Activated naive CD4-positive, alpha-beta T cell treated with anti-CD3 and anti-CD28 coated beads for 36 hours (primary cell): Measurements from ENCODE around the gene EPB41L4A. TPM values are rescaled to one million over a fixed set of nuclear protein-coding genes. Genes with fewer than 3 reads are reported as not detected.

Source experiments
- CTCF ChIA-PET: fragments of 350-600 bp; sonication (Branson Sonifier 250); formaldehyde crosslinking; loops from one replicate; lab custom pipeline; 2021; ENCODE audit warnings: antibody characterized with exemption; lab: Charles Lee
- DNase-seq: peaks from one replicate; pipeline ENCODE4 v3.0.0-alpha.2; 2020
- H3K27ac Mint-ChIP-seq: one replicate; pipeline ENCODE4 v1.8.0; 2021; ENCODE audit warnings: mild to moderate bottlenecking, mixed read lengths
- H3K27me3 Mint-ChIP-seq: one replicate; pipeline ENCODE4 v1.8.0; 2021; ENCODE audit warnings: low read depth, mixed read lengths
- H3K36me3 Mint-ChIP-seq: one replicate; pipeline ENCODE4 v1.8.0; 2021; ENCODE audit warnings: low read depth, mixed read lengths
- H3K4me1 Mint-ChIP-seq: one replicate; pipeline ENCODE4 v1.8.0; 2021; ENCODE audit warnings: low read depth, mixed read lengths
- H3K4me3 Mint-ChIP-seq: one replicate; pipeline ENCODE4 v1.8.0; 2021; ENCODE audit warnings: mild to moderate bottlenecking, moderate library complexity, mixed read lengths
- H3K9me3 Mint-ChIP-seq: one replicate; pipeline ENCODE4 v1.8.0; 2021; ENCODE audit warnings: mixed read lengths
- intact Hi-C: fragments of 100-400 bp; cut with micrococcal nuclease; formaldehyde crosslinking; loops from one replicate; pipeline ENCODE4 v1.15.1; 2023
- total RNA-seq, 2 experiments: library from RNA; stranded (reverse); gene quantifications; one replicate each; pipeline ENCODE4 v1.2.3, GENCODE V29; 2021

Gene EPB41L4A
- total RNA-seq, 2 experiments from 2014 or later: not detected

DNA sequence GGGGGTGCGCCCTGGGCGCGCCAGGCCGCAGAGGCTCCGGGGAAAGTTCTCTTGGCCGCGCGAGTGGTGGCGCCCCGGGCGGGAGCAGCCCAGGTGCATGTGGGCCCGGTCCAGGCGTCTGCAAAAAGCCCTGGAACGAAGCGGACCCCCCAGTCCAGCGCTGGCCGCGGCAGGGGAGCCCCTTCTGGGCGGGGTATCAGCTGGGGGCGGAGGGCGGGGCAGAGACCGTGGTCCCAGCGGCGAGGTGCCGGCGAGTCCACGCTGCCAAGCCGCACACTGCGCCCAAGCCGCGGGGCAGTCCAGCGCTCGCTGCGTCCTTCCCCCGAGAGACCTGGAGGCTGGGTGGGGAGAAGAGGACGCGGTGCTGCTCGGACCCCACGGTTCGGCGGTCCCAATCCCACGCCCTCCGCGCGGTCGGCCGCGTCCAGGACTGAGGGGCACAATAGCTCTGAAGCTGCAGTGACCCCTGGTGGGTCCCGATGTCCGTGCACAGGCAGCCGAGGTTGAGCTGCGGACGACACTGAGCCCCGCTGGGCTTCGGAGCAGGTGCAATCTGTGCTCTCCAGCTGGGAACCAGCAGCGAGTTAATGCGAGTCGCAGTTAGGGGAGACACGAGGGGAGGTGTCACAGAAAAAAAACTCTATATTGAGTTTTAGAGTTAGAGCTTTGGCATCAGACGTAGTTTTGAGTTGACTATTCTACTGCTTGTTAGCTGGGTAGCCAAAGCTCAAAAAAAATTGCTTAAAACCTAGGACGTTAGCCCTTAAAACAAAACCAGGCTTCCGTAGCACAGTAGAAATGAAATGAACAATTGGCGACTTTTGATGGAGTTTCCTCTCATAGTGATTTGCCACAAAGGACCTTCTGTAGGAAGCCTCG is 1.1 kb upstream of the EPB41L4A start:
- H3K4me1 Mint-ChIP-seq: peaks cover 10% of the 10 kb centered on the region
- H3K36me3 Mint-ChIP-seq: no peaks in the 10 kb centered on the region

GRCh38 chr5:112418659-112419163 is 366 bp downstream of the EPB41L4A start:
- no peak overlapping the region for H3K27ac Mint-ChIP-seq
- H3K4me1 Mint-ChIP-seq: peaks cover 10% of the 10 kb centered on the region
- intact Hi-C loops: loop anchor here (5.0 to 10.0 kb wide), 2 partner anchors 339 to 506 kb away; partner anchors contain the start of gene REEP5
- H3K9me3 Mint-ChIP-seq: peaks cover 2% of the 10 kb centered on the region
- no peaks in the 10 kb centered on the region for H3K36me3 Mint-ChIP-seq
- no peak for DNase-seq
- H3K4me3 Mint-ChIP-seq: peak overlapping the region; percentile 64
- CTCF ChIA-PET: interaction anchor here (1.1 to 4.0 kb wide), 2 partner anchors 175 to 243 kb away, joined by 3 to 30 read pairs; no protein-coding TSS in a partner anchor
- H3K27me3 Mint-ChIP-seq: peaks cover 50% of the 10 kb centered on the region

More for the DNA sequence above, 1.1 kb upstream of the EPB41L4A start:
- H3K27me3 Mint-ChIP-seq: peaks cover 45% of the 10 kb centered on the region
- DNase-seq: peak; percentile 60
- CTCF ChIA-PET: interaction anchor here (0.5 to 4.0 kb wide), 9 partner anchors 13 to 605 kb away, joined by 3 to 30 read pairs (median 4); no protein-coding TSS in a partner anchor
- peaks cover 2% of the 10 kb centered on the region for H3K9me3 Mint-ChIP-seq
- peak overlapping the region; percentile 56 for H3K4me3 Mint-ChIP-seq
- no peak overlapping the region for H3K27ac Mint-ChIP-seq
- intact Hi-C loops: loop anchor here (1.0 to 10.0 kb wide), 4 partner anchors 245 to 505 kb away; partner anchors contain the start of gene REEP5

DNA sequence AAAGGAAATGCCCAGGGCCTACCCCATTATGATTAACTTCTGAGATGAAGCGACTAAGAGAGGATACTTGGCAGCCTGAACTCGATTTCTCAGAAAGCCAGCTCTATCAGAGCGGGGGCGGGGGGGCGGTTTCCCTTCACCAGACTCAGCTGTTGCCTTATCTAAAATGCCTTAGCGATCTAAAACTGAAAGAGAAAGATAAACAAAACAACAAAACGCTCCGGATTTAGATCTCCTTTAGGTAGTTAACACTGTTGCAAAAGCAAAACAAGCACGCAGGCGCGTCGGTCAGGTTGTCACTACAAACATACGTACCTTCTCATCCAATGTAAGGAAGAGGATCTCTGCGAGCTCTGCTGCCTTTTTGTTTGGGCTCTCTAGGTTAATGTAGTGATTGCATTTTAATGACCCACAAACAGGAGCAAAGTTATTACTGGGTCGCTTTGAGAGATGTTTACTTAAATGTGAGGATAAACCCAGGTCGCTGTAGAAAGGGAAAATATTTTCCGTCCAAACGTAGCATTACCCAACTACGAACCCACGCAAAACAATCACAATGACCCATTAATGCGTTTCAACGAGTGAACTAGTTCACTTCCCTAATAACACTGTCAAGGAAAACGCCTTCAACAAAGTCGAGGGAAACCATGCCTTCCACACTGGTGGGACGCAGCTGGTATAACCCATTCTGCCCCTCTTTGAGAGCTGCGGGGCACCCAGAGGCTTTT is 982 bp downstream of the EPB41L4A start:
- no peak overlapping the region for H3K27ac Mint-ChIP-seq

GRCh38 chr5:112415552-112415951 is 3.5 kb downstream of the EPB41L4A start:
- no peak overlapping the region for H3K27ac Mint-ChIP-seq
- CTCF ChIA-PET: no interaction called here
- H3K4me3 Mint-ChIP-seq: no peak overlapping the region
- DNase-seq: no peak
- peaks cover 10% of the 10 kb centered on the region for H3K4me1 Mint-ChIP-seq
- peaks cover 42% of the 10 kb centered on the region for H3K27me3 Mint-ChIP-seq
- intact Hi-C loops: loop anchor here (5.0 to 10.0 kb wide), 2 partner anchors 342 to 509 kb away; partner anchors contain the start of gene REEP5
- no peaks in the 10 kb centered on the region for H3K36me3 Mint-ChIP-seq
- H3K9me3 Mint-ChIP-seq: no peaks in the 10 kb centered on the region

More for the DNA sequence above, 982 bp downstream of the EPB41L4A start:
- peak; percentile 70 for DNase-seq
- CTCF ChIA-PET: no interaction called here
- Mint-ChIP-seq H3K4me1 (peaks cover 10% of the 10 kb centered on the region), H3K36me3 (no peaks in the 10 kb centered on the region), H3K27me3 (peaks cover 50% of the 10 kb centered on the region), H3K4me3 (peak overlapping the region; percentile 64), H3K9me3 (peaks cover 2% of the 10 kb centered on the region)
- intact Hi-C loops: loop anchor here (5.0 to 10.0 kb wide), 2 partner anchors 339 to 507 kb away; partner anchors contain the start of gene REEP5

GRCh38 chr5:112413611-112414010 is 5.5 kb downstream of the EPB41L4A start:
- DNase-seq: no peak
- intact Hi-C loops: loop anchor here (10.0 kb wide), 1 partner anchor 511 kb away; the partner anchor contains the start of gene REEP5
- no peaks in the 10 kb centered on the region for H3K36me3 Mint-ChIP-seq
- no peaks in the 10 kb centered on the region for H3K9me3 Mint-ChIP-seq
- CTCF ChIA-PET: no interaction called here
- H3K4me1 Mint-ChIP-seq: peaks cover 5% of the 10 kb centered on the region
- H3K27ac Mint-ChIP-seq: no peak overlapping the region
- no peak overlapping the region for H3K4me3 Mint-ChIP-seq
- H3K27me3 Mint-ChIP-seq: peaks cover 40% of the 10 kb centered on the region

GRCh38 chr5:112412346-112412745 is 6.7 kb downstream of the EPB41L4A start:
- Mint-ChIP-seq H3K9me3 (no peaks in the 10 kb centered on the region), H3K4me3 (no peak overlapping the region), H3K27me3 (peaks cover 29% of the 10 kb centered on the region), H3K36me3 (no peaks in the 10 kb centered on the region), H3K27ac (no peak overlapping the region), H3K4me1 (no peaks in the 10 kb centered on the region)
- DNase-seq: no peak
- CTCF ChIA-PET: no interaction called here
- intact Hi-C loops: loop anchor here (10.0 kb wide), 1 partner anchor 512 kb away; the partner anchor contains the start of gene REEP5

GRCh38 chr5:112411903-112412302 is 7.2 kb downstream of the EPB41L4A start:
- Mint-ChIP-seq H3K27me3 (peaks cover 25% of the 10 kb centered on the region), H3K4me3 (no peak overlapping the region), H3K36me3 (no peaks in the 10 kb centered on the region), H3K27ac (no peak overlapping the region), H3K9me3 (no peaks in the 10 kb centered on the region), H3K4me1 (no peaks in the 10 kb centered on the region)
- CTCF ChIA-PET: no interaction called here
- DNase-seq: no peak
- intact Hi-C loops: loop anchor here (10.0 kb wide), 1 partner anchor 513 kb away; the partner anchor contains the start of gene REEP5

DNA sequence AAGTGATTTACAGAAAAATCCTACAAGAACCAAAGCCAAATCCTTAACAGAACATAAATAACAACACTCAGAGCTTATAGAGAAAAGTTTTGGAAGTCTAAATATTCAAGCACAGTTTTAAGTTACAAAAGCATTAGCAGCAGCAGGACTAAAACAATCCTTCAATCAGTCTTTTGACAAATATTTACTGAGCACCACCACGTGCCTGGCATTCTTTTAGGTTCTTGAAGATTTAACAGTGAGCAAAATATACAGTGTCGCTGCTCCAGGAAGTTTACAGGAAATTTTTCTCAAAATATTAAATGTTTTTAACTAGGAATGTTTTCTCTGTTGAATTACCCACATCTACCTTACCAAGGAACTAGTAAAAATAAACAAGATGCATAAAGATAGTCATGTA is 11.4 kb downstream of the EPB41L4A start:
- intact Hi-C loops: no loop called here
- CTCF ChIA-PET: interaction anchor here (1.0 kb wide), 1 partner anchor 13 kb away, joined by 3 read pairs; no protein-coding TSS in a partner anchor

GRCh38 chr5:112407240-112407639 is 11.8 kb downstream of the EPB41L4A start:
- no peak overlapping the region for H3K27ac Mint-ChIP-seq
- no peaks in the 10 kb centered on the region for H3K9me3 Mint-ChIP-seq
- peaks cover 23% of the 10 kb centered on the region for H3K27me3 Mint-ChIP-seq
- H3K4me1 Mint-ChIP-seq: no peaks in the 10 kb centered on the region
- CTCF ChIA-PET: interaction anchor here (1.0 kb wide), 1 partner anchor 14 kb away, joined by 3 read pairs; no protein-coding TSS in a partner anchor
- H3K36me3 Mint-ChIP-seq: no peaks in the 10 kb centered on the region
- intact Hi-C loops: no loop called here
- H3K4me3 Mint-ChIP-seq: no peak overlapping the region
- no peak for DNase-seq

More for the DNA sequence above, 11.4 kb downstream of the EPB41L4A start:
- DNase-seq: no peak
- no peak overlapping the region for H3K4me3 Mint-ChIP-seq
- no peaks in the 10 kb centered on the region for H3K4me1 Mint-ChIP-seq
- H3K9me3 Mint-ChIP-seq: no peaks in the 10 kb centered on the region
- H3K27ac Mint-ChIP-seq: no peak overlapping the region
- H3K27me3 Mint-ChIP-seq: peaks cover 23% of the 10 kb centered on the region
- H3K36me3 Mint-ChIP-seq: no peaks in the 10 kb centered on the region

DNA sequence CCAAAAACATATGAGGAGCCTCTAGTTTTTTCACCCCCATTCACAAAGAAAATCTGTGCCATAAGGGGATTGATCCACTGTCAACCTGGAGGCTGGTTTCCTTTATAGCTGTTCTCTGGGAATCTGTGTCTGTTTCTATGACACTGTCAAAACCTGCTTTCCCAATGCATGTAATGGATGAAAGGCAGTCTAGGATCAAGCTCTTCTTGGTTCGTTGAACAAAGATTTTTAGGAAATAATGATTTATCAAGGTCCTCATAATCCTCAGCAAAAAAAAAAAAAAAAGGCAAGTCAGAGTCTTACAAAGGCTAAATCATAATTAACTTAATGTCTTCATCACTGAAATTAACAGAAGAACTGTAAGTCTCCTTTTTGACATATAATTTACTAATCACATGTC is 16.0 kb downstream of the EPB41L4A start:
- no peak overlapping the region for H3K27ac Mint-ChIP-seq
- CTCF ChIA-PET: interaction anchor here (0.6 kb wide), 1 partner anchor 225 kb away, joined by 3 read pairs; no protein-coding TSS in a partner anchor
- no peak overlapping the region for H3K4me3 Mint-ChIP-seq
- no peaks in the 10 kb centered on the region for H3K36me3 Mint-ChIP-seq
- peaks cover 23% of the 10 kb centered on the region for H3K27me3 Mint-ChIP-seq
- H3K4me1 Mint-ChIP-seq: no peaks in the 10 kb centered on the region
- intact Hi-C loops: no loop called here
- no peaks in the 10 kb centered on the region for H3K9me3 Mint-ChIP-seq
- DNase-seq: no peak

DNA sequence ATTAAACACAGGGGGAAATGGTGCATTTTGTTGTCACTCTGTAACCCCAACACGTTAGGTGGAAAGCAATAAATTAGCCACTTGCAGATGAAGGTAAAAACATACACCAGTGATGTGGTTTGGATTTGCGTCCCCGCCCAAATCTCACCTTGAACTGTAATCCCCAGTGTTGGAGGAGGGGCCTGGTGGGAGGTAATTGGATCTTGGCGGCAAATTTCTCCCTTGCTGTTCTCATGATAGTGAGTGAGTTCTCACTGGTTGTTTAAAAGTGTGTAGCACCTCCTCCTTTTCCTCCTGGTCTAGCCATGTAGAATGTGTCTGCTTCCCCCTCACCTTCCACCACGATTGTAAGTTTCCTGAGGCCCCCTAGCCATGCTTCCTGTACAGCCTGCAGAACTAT is 17.2 kb downstream of the EPB41L4A start:
- Mint-ChIP-seq H3K27ac (no peak overlapping the region), H3K36me3 (no peaks in the 10 kb centered on the region), H3K4me3 (no peak overlapping the region), H3K9me3 (no peaks in the 10 kb centered on the region), H3K27me3 (peaks cover 23% of the 10 kb centered on the region), H3K4me1 (no peaks in the 10 kb centered on the region)
- DNase-seq: no peak
- CTCF ChIA-PET: no interaction called here
- intact Hi-C loops: no loop called here

DNA sequence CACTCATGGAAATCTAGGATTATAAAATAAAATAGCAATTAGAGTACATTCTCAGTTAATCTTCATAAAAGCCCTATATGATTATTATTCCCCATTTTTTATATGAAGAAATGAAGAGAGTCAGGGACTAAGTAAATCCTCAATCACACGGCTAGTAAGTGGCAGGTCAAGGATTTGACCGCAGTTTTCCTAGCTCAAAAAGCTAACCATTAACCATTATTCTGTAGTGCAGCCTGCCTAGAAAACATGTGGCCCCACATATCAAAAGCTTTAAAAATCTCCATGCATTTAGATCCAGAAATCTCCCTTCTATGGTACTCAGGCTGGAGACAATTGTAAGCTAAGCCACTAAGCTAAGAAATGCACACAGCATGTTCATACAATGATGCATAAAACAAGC is 21.4 kb downstream of the EPB41L4A start:
- H3K27me3 Mint-ChIP-seq: peaks cover 13% of the 10 kb centered on the region
- H3K27ac Mint-ChIP-seq: no peak overlapping the region
- H3K9me3 Mint-ChIP-seq: no peaks in the 10 kb centered on the region
- CTCF ChIA-PET: no interaction called here
- no peaks in the 10 kb centered on the region for H3K36me3 Mint-ChIP-seq
- intact Hi-C loops: no loop called here
- H3K4me3 Mint-ChIP-seq: no peak overlapping the region
- no peaks in the 10 kb centered on the region for H3K4me1 Mint-ChIP-seq
- no peak for DNase-seq
